ENCODE data around the gene TNFRSF14.

DNA sequence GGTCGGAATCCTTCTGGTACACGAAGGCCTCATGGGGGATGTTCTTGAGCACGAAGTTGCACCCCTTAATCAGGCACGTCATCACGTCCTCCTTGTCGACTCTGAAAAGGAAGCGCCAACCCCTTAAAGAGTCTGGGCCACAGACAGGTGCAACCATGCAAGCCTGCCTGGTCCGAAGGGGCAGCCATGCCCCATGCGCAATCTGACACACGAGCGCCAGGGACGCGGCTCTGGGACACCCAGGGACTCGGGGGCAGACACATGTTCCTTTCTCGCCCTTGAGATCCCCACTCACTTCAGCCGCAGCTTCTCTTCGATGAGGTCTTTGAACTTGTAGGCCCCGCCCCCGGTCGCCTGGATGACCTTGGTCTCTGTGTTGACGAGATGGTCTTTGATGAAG lies 35.4 kb upstream of the TNFRSF14 start:
- TF ChIP-seq GATA2 (IDR thresholded peaks at IDR 0.05; ENCODE audit: low read depth, low read length): no peak
- TF ChIP-seq GATA3 (IDR thresholded peaks at IDR 0.05; ENCODE audit: low read depth, low read length): no peak
